ENCODE results near the gene GPR25. TPM values are rescaled to one million over a fixed set of nuclear protein-coding genes. Genes with fewer than 3 reads are reported as not detected.

GPR25 gene
- total RNA-seq, 1 donor from 2014 or later, result not detected

DNA sequence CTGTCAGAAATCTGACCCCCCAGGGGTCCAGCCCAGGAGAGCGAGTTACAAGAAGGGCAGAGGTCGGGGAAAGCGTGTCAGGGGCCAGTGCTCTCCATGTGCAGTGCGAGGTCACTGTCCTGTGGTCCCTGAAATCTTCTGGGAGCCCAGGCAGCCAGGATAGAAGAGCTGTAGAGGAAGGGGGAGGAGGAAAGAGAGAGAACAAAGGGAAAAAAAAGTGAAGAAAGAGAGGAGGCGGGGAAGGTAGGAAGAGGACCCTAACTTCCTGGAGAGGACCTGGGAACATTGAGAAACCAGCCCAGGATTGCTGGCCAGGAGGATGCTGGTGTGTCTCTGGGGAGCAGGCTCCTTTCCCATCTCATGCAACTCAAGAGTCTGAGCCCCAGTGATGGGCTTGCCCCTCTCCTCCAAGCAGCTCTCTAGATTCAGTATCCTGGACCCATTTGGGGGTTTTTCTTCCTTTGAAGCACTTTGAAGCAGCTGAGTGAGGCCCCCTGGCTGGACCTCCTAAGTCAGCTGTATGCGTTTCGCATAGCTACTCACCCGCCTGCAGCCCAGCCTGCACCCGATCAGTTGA lies 15.1 kb downstream of the GPR25 start:
- H3K36me3 ChIP-seq, result no peaks in the 10 kb centered on the region
- H3K4me1 ChIP-seq, result peaks cover 16% of the 10 kb centered on the region
- DNase-seq, result no peak
- peaks cover 78% of the 10 kb centered on the region for H3K27me3 ChIP-seq (ENCODE audit: low read depth)
- intact Hi-C loops (cut with micrococcal nuclease), result no loop called here
- no peak overlapping the region for H3K27ac ChIP-seq (replicated peaks)
- TF ChIP-seq, protein P1, sequence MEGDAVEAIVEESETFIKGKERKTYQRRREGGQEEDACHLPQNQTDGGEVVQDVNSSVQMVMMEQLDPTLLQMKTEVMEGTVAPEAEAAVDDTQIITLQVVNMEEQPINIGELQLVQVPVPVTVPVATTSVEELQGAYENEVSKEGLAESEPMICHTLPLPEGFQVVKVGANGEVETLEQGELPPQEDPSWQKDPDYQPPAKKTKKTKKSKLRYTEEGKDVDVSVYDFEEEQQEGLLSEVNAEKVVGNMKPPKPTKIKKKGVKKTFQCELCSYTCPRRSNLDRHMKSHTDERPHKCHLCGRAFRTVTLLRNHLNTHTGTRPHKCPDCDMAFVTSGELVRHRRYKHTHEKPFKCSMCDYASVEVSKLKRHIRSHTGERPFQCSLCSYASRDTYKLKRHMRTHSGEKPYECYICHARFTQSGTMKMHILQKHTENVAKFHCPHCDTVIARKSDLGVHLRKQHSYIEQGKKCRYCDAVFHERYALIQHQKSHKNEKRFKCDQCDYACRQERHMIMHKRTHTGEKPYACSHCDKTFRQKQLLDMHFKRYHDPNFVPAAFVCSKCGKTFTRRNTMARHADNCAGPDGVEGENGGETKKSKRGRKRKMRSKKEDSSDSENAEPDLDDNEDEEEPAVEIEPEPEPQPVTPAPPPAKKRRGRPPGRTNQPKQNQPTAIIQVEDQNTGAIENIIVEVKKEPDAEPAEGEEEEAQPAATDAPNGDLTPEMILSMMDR (IDR thresholded peaks at IDR 0.05; ENCODE audit: borderline replicate concordance), result no peak
- no peak overlapping the region for H3K4me3 ChIP-seq
- H3K9me3 ChIP-seq (replicated peaks), result no peaks in the 10 kb centered on the region

DNA sequence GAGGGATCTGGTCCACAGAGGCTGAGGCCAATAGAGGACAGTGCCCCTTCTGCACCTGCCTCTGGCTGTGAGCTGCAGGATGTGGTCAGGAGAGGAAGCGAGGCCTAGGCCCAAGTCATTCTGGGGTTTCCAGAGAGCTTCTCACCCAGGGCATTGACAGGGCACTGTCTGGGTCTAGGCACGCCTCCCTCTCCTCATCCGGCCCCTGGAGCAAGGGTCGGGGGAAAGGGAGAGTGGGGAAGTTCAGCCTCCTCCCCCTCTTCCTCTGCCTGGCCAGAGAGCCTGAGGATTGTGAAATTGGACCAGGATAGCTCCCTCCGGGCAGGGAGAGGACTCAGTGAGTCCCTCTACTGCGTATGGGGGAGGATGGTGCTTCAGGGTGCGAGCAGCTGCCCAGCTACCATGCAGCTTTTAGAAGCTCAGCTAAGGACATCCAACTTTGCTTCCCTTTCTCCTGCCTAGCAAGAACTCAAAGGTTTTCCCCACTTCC lies 15.6 kb downstream of the GPR25 start:
- Histone ChIP-seq H3K27me3 (ENCODE audit: low read depth) (peaks cover 84% of the 10 kb centered on the region), H3K27ac (replicated peaks) (no peak overlapping the region)
- TF ChIP-seq, protein P1 (IDR thresholded peaks at IDR 0.05; ENCODE audit: borderline replicate concordance), result no peak

DNA sequence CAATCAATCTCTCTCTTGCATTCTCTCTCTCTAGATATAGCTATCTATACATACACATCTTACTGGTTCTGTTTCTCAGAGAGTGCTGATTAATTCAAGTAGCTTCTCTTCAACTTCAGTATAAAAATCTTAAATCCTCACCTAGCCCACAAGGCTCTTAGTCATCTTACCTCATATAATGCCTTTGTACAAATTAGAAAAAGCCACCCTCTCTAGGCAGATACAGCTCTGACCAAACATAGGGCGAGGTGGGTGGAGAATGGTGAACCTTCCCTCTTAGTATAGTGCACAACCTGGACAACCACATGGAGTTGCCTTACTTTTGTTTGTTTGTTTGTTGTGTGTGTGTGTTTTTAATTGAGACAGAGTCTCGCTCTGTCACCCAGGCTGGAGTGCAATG lies 16.8 kb downstream of the GPR25 start:
- Histone ChIP-seq H3K27ac (replicated peaks) (no peak overlapping the region), H3K9me3 (replicated peaks) (no peaks in the 10 kb centered on the region), H3K36me3 (no peaks in the 10 kb centered on the region), H3K27me3 (ENCODE audit: low read depth) (peaks cover 93% of the 10 kb centered on the region), H3K4me1 (peaks cover 16% of the 10 kb centered on the region), H3K4me3 (no peak overlapping the region)
- DNase-seq, result no peak
- intact Hi-C loops (cut with micrococcal nuclease), result no loop called here
- TF ChIP-seq, protein P1 (IDR thresholded peaks at IDR 0.05; ENCODE audit: borderline replicate concordance), result no peak

More for the DNA sequence above, 15.6 kb downstream of the GPR25 start:
- Histone ChIP-seq H3K9me3 (replicated peaks) (no peaks in the 10 kb centered on the region), H3K4me3 (no peak overlapping the region), H3K36me3 (no peaks in the 10 kb centered on the region), H3K4me1 (peaks cover 16% of the 10 kb centered on the region)
- DNase-seq, result no peak
- intact Hi-C loops (cut with micrococcal nuclease), result no loop called here

DNA sequence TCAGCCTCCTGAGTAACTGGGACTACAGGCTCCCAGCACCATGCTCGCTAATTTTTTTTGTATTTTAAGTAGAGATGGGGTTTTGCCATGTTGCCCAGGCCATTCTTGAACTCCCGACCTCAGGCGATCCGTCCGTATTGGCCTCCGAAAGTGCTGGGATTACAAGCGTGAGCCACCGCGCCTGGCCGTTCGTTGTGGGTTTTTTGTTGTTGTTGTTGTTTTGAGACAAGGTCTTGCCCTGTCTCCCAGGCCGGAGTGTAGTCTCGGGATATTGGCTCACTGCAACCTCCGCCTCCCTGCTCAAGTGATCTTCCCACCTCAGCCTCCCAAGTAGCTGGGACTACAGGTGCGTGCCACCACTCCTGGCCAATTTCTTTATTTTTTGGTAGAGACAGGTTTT lies 17.2 kb downstream of the GPR25 start:
- no peak for DNase-seq
- peaks cover 93% of the 10 kb centered on the region for H3K27me3 ChIP-seq (ENCODE audit: low read depth)

DNA sequence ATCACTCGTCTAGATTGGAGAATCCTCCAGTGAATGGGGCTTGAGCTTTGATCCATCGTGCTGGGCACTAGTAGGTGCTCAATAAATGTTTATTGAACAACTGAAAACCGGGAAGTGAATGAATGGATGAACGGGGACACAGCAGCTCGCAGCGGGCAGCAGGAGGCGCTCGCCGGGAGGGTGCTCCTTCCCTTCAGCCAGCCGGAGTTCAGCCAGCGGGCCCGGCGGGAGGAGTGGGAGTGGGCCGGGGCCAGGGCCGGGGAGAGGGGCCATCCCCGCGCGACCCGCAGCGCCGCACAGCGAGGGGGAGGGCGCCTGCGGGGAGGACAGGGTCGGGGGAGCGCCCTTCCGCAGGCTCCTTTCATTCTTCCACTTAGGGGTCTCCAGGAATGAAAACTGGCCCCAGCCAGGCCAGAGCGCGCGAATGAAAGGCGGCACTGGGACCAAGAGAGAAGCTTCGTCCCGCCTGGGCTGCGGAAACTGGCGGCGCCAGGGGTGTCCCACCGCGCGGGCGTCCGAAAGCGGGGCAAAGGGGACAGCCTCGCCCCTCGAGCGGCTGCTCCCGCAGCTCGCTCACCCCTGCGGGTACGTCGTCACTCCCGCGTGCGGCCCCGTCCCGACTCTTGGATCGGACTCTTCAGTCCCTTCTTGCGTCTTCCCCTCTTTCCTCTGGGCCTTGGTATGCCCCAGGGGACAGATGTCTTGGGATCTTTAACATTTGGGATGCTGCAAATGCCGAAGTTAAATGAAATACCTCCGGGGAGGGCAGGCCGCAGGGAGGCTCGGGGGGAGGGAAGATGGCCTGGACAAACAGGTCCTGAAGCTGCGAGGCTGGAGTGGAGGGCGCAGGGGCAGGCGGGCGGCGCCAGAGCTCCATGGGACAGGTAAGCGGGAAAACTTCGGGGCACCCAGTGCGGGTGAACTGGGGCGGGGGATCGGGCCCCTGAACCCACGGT lies 18.3 kb downstream of the GPR25 start:
- H3K36me3 ChIP-seq, result no peaks in the 10 kb centered on the region
- intact Hi-C loops (cut with micrococcal nuclease), result no loop called here
- no peak for DNase-seq
- peaks cover 16% of the 10 kb centered on the region for H3K4me1 ChIP-seq
- H3K27me3 ChIP-seq (ENCODE audit: low read depth), result peaks cover 97% of the 10 kb centered on the region
- peak overlapping the region; percentile 62 for H3K4me3 ChIP-seq
- no peaks in the 10 kb centered on the region for H3K9me3 ChIP-seq (replicated peaks)
- TF ChIP-seq, protein P1 (IDR thresholded peaks at IDR 0.05; ENCODE audit: borderline replicate concordance), result peak; percentile 26
- H3K27ac ChIP-seq (replicated peaks), result no peak overlapping the region

More for the DNA sequence above, 17.2 kb downstream of the GPR25 start:
- no peaks in the 10 kb centered on the region for H3K36me3 ChIP-seq
- TF ChIP-seq, protein P1 (IDR thresholded peaks at IDR 0.05; ENCODE audit: borderline replicate concordance), result no peak
- no peaks in the 10 kb centered on the region for H3K9me3 ChIP-seq (replicated peaks)
- H3K4me3 ChIP-seq, result no peak overlapping the region
- H3K4me1 ChIP-seq, result peaks cover 16% of the 10 kb centered on the region
- intact Hi-C loops (cut with micrococcal nuclease), result no loop called here
- H3K27ac ChIP-seq (replicated peaks), result no peak overlapping the region

All from left ventricle myocardium inferior (tissue), 1 donor.